ENCODE measurements around the gene FMN2. TPM values are rescaled to one million over a fixed set of nuclear protein-coding genes. Genes with fewer than 3 reads are reported as not detected.

FMN2 gene
- total RNA-seq, 1 donor from 2014 or later = 1.7 TPM

DNA sequence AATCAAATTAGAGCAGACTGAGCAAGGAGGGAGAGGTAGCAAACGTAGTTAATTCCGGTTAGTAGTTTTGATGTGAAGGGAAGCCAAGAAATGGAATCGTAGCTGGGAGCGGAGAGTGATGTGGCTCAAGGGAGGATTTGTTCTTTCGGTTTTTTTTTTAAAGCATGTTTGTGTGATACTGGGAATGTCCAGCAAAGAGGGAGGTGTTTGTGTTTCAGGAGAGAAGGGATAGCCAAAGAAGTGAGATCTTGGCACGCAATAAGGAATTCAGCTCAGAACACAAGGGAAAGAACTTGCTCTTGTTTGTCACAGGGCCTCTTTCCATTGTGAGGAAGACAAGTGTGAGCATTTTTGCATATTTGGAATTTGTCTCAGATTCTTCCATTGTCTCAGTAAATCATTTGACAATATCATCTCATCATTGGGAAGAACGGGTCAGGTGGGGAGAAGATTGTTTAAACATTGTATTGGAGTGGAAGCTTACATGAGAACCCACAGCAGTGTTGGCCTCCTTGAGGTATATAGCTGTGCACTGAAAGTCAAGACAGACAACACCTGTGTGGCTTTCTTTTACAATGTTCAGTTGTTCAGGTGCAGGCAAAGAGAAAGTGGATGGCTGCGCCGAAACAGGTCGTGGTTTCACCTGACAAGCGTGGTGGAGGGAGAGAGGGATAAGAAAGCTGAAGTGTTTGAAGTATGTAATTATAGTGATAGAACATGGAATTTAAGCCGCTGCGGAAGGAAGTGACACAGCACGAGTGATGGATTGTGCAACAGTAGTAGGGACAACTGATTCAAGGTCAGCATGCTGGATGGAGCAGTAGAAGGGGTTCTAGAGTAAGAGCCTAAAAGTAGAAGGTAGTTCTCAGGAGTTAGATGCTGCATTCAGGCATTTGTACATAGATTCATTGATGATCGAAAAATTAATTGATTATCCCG lies 25.4 kb downstream of the FMN2 start:
- H4K20me1 ChIP-seq (ENCODE audit: low read depth) = no peaks in the 10 kb centered on the region
- H3K36me3 Mint-ChIP-seq = peaks cover 3% of the 10 kb centered on the region
- no peak overlapping the region for H3K4me2 ChIP-seq
- no peak for TF ChIP-seq EZH2phosphoT487 (IDR thresholded peaks at IDR 0.05)
- no peak for TF ChIP-seq EZH2 (IDR thresholded peaks at IDR 0.05)
- TF ChIP-seq, protein P1, sequence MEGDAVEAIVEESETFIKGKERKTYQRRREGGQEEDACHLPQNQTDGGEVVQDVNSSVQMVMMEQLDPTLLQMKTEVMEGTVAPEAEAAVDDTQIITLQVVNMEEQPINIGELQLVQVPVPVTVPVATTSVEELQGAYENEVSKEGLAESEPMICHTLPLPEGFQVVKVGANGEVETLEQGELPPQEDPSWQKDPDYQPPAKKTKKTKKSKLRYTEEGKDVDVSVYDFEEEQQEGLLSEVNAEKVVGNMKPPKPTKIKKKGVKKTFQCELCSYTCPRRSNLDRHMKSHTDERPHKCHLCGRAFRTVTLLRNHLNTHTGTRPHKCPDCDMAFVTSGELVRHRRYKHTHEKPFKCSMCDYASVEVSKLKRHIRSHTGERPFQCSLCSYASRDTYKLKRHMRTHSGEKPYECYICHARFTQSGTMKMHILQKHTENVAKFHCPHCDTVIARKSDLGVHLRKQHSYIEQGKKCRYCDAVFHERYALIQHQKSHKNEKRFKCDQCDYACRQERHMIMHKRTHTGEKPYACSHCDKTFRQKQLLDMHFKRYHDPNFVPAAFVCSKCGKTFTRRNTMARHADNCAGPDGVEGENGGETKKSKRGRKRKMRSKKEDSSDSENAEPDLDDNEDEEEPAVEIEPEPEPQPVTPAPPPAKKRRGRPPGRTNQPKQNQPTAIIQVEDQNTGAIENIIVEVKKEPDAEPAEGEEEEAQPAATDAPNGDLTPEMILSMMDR (IDR thresholded peaks at IDR 0.05) = no peak
- DNase-seq (ENCODE audit: low spot score) = no peak
- no peak overlapping the region for H3K27ac ChIP-seq
- no peak overlapping the region for H2AFZ ChIP-seq (replicated peaks)
- no peaks in the 10 kb centered on the region for H3K9me3 ChIP-seq (ENCODE audit: low read depth)
- peaks cover 6% of the 10 kb centered on the region for H3F3A ChIP-seq (ENCODE audit: low read depth)
- H3K27me3 ChIP-seq = no peaks in the 10 kb centered on the region
- no peak overlapping the region for H3K9ac ChIP-seq
- H3K27me3 Mint-ChIP-seq (ENCODE audit: insufficient read depth, low read depth) = no peaks in the 10 kb centered on the region
- H3K79me2 ChIP-seq (ENCODE audit: low read depth) = no peaks in the 10 kb centered on the region
- peaks cover 5% of the 10 kb centered on the region for H3K9me3 Mint-ChIP-seq
- peaks cover 4% of the 10 kb centered on the region for H3K4me1 ChIP-seq
- peaks cover 16% of the 10 kb centered on the region for H3K4me1 Mint-ChIP-seq
- H3K4me3 Mint-ChIP-seq = no peak overlapping the region
- H3K4me3 ChIP-seq = no peak overlapping the region
- no peak overlapping the region for H3K27ac Mint-ChIP-seq
- no peaks in the 10 kb centered on the region for H3K36me3 ChIP-seq

DNA sequence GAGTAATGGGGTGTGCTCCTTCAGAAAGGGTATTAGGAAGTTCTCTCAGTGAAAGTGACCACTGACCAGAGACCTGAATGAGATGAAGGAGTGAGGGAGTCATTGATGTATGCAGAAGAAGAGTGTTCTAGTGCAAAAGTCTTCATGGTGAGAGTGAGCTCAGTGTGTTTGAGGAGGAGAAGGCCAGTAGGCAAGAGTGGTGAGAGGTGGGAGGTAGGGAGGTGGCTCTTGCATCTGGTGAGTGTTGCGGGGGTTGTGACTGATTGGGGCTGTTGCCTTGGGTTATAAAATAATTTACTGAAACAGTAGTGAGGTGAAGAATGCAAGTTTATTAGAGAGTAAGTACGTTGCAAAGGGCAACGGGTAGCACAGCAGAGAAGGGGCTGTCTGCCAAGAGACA lies 26.2 kb downstream of the FMN2 start:
- Histone ChIP-seq H3K27me3 (no peaks in the 10 kb centered on the region), H3K9ac (no peak overlapping the region), H3K36me3 (no peaks in the 10 kb centered on the region), H3K79me2 (ENCODE audit: low read depth) (no peaks in the 10 kb centered on the region), H3K4me1 (peaks cover 4% of the 10 kb centered on the region), H3F3A (ENCODE audit: low read depth) (peaks cover 6% of the 10 kb centered on the region), H2AFZ (replicated peaks) (no peak overlapping the region), H3K4me2 (no peak overlapping the region), H4K20me1 (ENCODE audit: low read depth) (no peaks in the 10 kb centered on the region), H3K27ac (no peak overlapping the region), H3K4me3 (no peak overlapping the region), H3K9me3 (ENCODE audit: low read depth) (no peaks in the 10 kb centered on the region)
- H3K36me3 Mint-ChIP-seq = peaks cover 3% of the 10 kb centered on the region
- TF ChIP-seq, protein P1 (IDR thresholded peaks at IDR 0.05) = no peak
- TF ChIP-seq EZH2 (IDR thresholded peaks at IDR 0.05) (no peak), EZH2phosphoT487 (IDR thresholded peaks at IDR 0.05) (no peak)
- peaks cover 5% of the 10 kb centered on the region for H3K9me3 Mint-ChIP-seq
- DNase-seq (ENCODE audit: low spot score) = no peak
- H3K27me3 Mint-ChIP-seq (ENCODE audit: insufficient read depth, low read depth) = no peaks in the 10 kb centered on the region
- H3K4me3 Mint-ChIP-seq = no peak overlapping the region
- H3K4me1 Mint-ChIP-seq = peaks cover 16% of the 10 kb centered on the region
- H3K27ac Mint-ChIP-seq = no peak overlapping the region

DNA sequence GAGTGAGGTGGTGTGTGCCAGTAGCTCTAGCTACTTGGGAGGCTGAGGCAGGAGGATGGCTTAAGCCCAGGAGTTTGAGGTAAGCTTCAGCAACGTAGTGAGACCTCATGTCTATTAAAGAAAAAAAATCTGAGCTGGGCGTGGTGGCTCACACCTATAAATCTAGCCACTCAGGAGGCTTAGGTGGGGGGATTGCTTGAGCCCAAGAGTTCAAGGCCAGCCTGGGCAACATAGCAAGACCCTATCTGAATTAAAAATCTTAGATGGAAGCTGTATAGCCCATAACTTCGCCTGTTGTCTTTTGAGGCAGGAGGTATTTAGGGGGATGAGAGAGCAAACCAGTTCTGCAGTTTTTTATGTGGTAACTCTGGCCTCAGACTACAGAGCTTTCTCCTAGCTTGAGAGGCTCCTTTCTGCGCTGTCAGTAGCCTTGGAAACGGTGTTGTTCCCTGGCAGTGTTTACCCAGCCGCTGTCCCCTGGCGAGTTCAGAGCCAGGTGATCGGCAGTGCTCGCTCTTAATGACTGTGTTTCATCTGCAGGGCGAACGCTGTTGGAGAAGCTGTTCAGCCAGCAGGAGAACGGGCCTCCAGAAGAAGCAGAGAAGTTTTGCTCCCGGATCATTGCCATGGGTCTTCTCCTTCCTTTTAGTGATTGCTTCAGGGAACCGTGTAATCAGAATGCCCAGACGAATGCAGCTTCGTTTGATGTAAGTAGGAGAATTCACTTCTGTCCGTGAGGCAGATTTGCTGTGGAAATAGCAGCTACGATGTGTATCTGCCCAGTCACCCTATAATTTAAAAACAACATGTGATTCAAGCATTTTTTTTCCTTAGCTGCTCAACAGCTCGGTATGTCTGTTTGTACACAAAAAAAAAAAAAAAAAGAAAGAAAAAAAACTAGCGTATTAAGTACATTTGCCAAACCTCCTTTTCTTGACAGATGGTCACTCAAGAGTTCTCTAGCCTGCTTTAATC lies 31.2 kb downstream of the FMN2 start:
- Mint-ChIP-seq H3K4me1 (peaks cover 8% of the 10 kb centered on the region), H3K36me3 (peaks cover 8% of the 10 kb centered on the region), H3K27me3 (ENCODE audit: insufficient read depth, low read depth) (no peaks in the 10 kb centered on the region), H3K9me3 (peaks cover 5% of the 10 kb centered on the region), H3K27ac (peak overlapping the region; percentile 21), H3K4me3 (no peak overlapping the region)
- no peak overlapping the region for H2AFZ ChIP-seq (replicated peaks)
- H3K9ac ChIP-seq = no peak overlapping the region
- H3K4me1 ChIP-seq = no peaks in the 10 kb centered on the region
- no peaks in the 10 kb centered on the region for H3K36me3 ChIP-seq
- no peak overlapping the region for H3K27ac ChIP-seq
- no peaks in the 10 kb centered on the region for H3K9me3 ChIP-seq (ENCODE audit: low read depth)
- H4K20me1 ChIP-seq (ENCODE audit: low read depth) = no peaks in the 10 kb centered on the region
- H3K4me2 ChIP-seq = no peak overlapping the region
- DNase-seq (ENCODE audit: low spot score) = peak; percentile 14
- no peaks in the 10 kb centered on the region for H3K27me3 ChIP-seq
- TF ChIP-seq EZH2phosphoT487 (IDR thresholded peaks at IDR 0.05) (no peak), EZH2 (IDR thresholded peaks at IDR 0.05) (no peak)
- TF ChIP-seq, protein P1 (IDR thresholded peaks at IDR 0.05) = no peak
- no peaks in the 10 kb centered on the region for H3K79me2 ChIP-seq (ENCODE audit: low read depth)
- no peak overlapping the region for H3K4me3 ChIP-seq
- no peaks in the 10 kb centered on the region for H3F3A ChIP-seq (ENCODE audit: low read depth)
